ENCODE results near the gene GSTP1. TPM values are rescaled to one million over a fixed set of nuclear protein-coding genes. Genes with fewer than 3 reads are reported as not detected.
"Not testable (repeated sequence)": the region's sequence is repeated elsewhere in the genome, so short reads cannot be mapped to it uniquely, and the experiment has no call there.

GSTP1 gene
- total RNA-seq, 1 donor from 2014 or later: 978 TPM

- no peaks in the 10 kb centered on the region for H3K9me3 Mint-ChIP-seq (ENCODE audit: low read depth)
- peaks cover 8% of the 10 kb centered on the region for H3K27me3 Mint-ChIP-seq
- TF ChIP-seq CTCF (IDR thresholded peaks at IDR 0.05; ENCODE audit: unreplicated experiment): no peak
- H3K4me3 Mint-ChIP-seq (ENCODE audit: low read depth): no peak overlapping the region
- DNase-seq (ENCODE audit: low spot score, unreplicated experiment): no peak
- no peaks in the 10 kb centered on the region for H3K36me3 Mint-ChIP-seq (ENCODE audit: insufficient read depth)
- no peak overlapping the region for H3K27ac Mint-ChIP-seq
- peaks cover 5% of the 10 kb centered on the region for H3K4me1 Mint-ChIP-seq (ENCODE audit: low read depth)
Observed at GRCh38 chr11:67544616-67545242, 38.9 kb upstream of the GSTP1 start.

- TF ChIP-seq CTCF (IDR thresholded peaks at IDR 0.05; ENCODE audit: unreplicated experiment): no peak
- H3K27me3 Mint-ChIP-seq: peaks cover 8% of the 10 kb centered on the region
Observed at GRCh38 chr11:67545280-67545679, 38.3 kb upstream of the GSTP1 start.

GRCh38 chr11:67548112-67548511, 35.5 kb upstream of the GSTP1 start:
- H3K4me1 Mint-ChIP-seq (ENCODE audit: low read depth); H3K36me3 Mint-ChIP-seq (ENCODE audit: insufficient read depth); H3K4me3 Mint-ChIP-seq (ENCODE audit: low read depth); DNase-seq (ENCODE audit: low spot score, unreplicated experiment); H3K27ac Mint-ChIP-seq: not testable (repeated sequence)
- peaks cover 19% of the 10 kb centered on the region for H3K9me3 Mint-ChIP-seq (ENCODE audit: low read depth)
- H3K27me3 Mint-ChIP-seq: peaks cover 12% of the 10 kb centered on the region

More at GRCh38 chr11:67545280-67545679, 38.3 kb upstream of the GSTP1 start:
- Mint-ChIP-seq H3K4me1 (ENCODE audit: low read depth) (peaks cover 5% of the 10 kb centered on the region), H3K36me3 (ENCODE audit: insufficient read depth) (no peaks in the 10 kb centered on the region), H3K27ac (no peak overlapping the region), H3K4me3 (ENCODE audit: low read depth) (no peak overlapping the region), H3K9me3 (ENCODE audit: low read depth) (peaks cover 4% of the 10 kb centered on the region)
- no peak for DNase-seq (ENCODE audit: low spot score, unreplicated experiment)

- DNase-seq (ENCODE audit: low spot score, unreplicated experiment): no peak
- TF ChIP-seq CTCF (IDR thresholded peaks at IDR 0.05; ENCODE audit: unreplicated experiment): no peak
- Mint-ChIP-seq H3K4me1 (ENCODE audit: low read depth) (peaks cover 5% of the 10 kb centered on the region), H3K9me3 (ENCODE audit: low read depth) (peaks cover 19% of the 10 kb centered on the region), H3K27me3 (peaks cover 12% of the 10 kb centered on the region), H3K36me3 (ENCODE audit: insufficient read depth) (no peaks in the 10 kb centered on the region), H3K4me3 (ENCODE audit: low read depth) (no peak overlapping the region), H3K27ac (no peak overlapping the region)
Observed at GRCh38 chr11:67548555-67549110, 35.0 kb upstream of the GSTP1 start.

- H3K9me3 Mint-ChIP-seq (ENCODE audit: low read depth): peaks cover 19% of the 10 kb centered on the region
- H3K27ac Mint-ChIP-seq: no peak overlapping the region
- no peak for TF ChIP-seq CTCF (IDR thresholded peaks at IDR 0.05; ENCODE audit: unreplicated experiment)
- H3K27me3 Mint-ChIP-seq: peaks cover 9% of the 10 kb centered on the region
- H3K4me1 Mint-ChIP-seq (ENCODE audit: low read depth): peaks cover 5% of the 10 kb centered on the region
- no peaks in the 10 kb centered on the region for H3K36me3 Mint-ChIP-seq (ENCODE audit: insufficient read depth)
- H3K4me3 Mint-ChIP-seq (ENCODE audit: low read depth): no peak overlapping the region
- no peak for DNase-seq (ENCODE audit: low spot score, unreplicated experiment)
Observed at GRCh38 chr11:67551127-67551526, 32.5 kb upstream of the GSTP1 start.

GRCh38 chr11:67551697-67552096, 31.9 kb upstream of the GSTP1 start:
- H3K4me1 Mint-ChIP-seq (ENCODE audit: low read depth); H3K4me3 Mint-ChIP-seq (ENCODE audit: low read depth); H3K27me3 Mint-ChIP-seq; H3K27ac Mint-ChIP-seq; DNase-seq (ENCODE audit: low spot score, unreplicated experiment); H3K36me3 Mint-ChIP-seq (ENCODE audit: insufficient read depth): not testable (repeated sequence)
- H3K9me3 Mint-ChIP-seq (ENCODE audit: low read depth): peaks cover 19% of the 10 kb centered on the region

Measured in progenitor cell of endocrine pancreas (in vitro differentiated cells).